GM18499 (cell line): ENCODE measurements around the gene GPRC5D.

Source experiments
- ATAC-seq: cut with Tn5 transposase; IDR thresholded peaks from one replicate; pipeline ENCODE4 v1.9.1; 2021; ENCODE audit warnings: moderate number of reproducible peaks; ENCODE audit not compliant: insufficient read depth, unreplicated experiment

GPRC5D gene

DNA sequence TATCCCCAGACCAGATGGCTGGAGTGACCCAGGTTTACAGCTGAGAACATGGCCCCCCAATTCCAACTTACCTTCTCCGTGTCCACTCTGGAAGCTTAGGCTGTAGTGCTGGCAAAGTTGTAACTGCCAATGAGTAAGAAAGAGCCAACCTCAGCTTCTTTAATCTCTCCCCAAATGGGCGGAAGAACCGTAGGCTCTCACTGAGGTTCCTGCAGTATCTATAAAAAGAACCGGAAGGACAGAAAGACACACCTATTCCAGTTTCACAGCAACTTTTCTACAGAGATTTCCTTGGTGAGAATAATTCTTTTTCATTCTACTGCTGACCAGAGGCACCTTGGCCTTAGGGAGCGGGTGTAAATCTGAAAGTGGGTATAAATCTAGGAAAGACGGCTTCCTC is at the start of gene GPRC5D:
Gene GPRC5D, minus strand, starts transcription at position 135 of the 400 bp plus-strand sequence. CDS start 1,786 bp downstream, outside the sequence.
- ATAC-seq = no peak

DNA sequence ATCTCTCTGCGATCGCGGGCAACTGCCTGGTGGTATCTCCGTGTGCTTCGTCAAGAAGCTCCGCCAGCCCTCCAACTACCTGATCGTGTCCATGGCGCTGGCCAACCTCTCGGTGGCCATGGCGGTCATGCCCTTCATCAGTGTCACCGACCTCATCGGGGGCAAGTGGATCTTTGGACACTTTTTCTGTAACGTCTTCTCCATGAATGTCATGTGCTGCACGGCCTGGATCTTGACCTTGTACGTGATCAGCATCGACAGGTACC is 49.7 kb upstream of the GPRC5D start:
- no peak for ATAC-seq

DNA sequence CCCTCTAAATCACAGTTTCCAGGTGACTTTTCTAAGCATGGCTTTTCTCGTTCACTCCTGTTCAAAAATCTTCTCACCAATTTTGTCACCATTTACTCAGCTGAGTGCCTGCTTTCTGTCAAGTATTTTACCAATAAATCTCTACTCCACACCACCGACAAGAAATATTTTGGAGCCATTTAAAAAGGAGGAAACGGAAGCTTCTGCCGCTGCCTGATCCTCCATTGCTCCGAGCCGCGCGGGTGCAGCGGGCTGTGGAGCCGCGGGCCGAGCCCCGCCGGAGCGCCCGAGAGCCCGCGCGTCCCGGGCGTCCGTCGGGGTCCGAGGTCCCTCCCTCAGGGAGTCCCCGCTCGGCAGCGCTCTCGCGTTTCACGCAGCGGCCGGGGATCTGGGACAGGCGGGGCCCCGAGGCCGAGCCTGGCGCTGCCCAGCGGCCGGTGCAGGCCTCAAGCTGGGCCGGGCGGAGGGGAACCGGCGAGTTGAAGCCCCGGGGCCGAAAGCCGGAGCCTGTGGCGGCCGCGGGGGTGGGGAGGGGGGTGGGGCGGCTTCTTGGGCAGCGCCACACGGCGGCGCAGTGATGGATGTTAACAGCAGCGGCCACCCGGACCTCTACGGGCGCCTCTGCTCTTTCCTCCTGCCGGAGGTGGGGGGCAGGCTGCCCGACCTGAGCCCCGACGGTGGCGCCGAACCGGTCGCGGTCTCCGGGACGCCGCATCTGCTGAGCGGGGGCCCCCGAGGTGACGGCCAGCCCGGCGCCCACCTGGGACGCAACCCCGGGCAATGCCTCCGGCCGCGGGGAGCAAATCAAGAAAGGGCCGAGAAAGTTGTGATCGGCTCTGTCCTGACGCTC is 49.2 kb upstream of the GPRC5D start:
- ATAC-seq = no peak

DNA sequence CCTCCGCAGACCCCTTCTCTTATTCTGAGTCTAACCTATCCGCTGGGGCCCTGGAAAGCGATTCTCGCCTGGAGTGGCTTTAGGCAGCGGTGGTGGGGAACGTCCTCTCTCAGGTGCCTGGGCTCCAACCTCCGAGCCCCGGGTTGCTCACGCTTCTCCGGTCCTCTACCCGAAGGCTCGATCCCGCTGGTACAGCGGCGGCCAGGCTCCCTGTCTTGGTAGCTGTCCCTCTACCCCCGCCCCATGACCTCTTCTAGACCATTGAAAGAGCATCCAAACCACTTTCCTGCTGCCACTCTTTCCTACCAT is 48.6 kb upstream of the GPRC5D start:
- no peak for ATAC-seq

DNA sequence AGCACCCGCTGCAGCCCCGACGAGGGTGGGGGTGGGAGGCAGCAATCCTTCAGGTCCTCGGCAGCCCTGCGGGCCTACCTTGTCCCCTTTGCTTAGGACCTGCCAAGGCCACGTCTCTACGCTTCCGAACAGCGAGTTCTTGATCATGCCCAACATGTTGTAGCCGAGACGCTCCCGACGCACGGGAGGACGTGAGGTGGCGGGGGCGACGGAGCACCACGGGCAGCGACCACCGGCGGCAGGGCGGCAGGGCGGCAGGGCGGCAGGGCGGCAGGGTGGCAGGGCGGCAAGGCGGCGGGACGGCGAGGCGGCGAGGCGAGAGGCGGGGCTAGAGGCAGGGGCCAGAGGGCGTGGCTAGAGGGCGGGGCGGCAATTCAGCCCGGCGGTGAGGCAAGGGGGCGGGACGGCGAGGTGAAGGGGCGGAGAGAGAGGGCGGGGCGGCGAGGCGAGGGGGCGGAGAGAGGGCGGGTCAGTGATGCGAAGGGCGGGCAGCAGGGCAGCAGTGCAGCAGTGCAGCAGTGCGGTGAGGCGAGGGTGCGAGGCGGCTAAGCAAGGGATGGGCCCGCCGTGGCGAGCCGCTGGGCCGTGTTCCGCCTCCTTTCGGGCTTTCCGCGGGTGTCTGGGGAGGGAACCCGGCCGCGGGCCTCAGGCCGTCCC is 48.1 kb upstream of the GPRC5D start, which contains the start of gene HEBP1:
Gene HEBP1, minus strand, starts transcription at position 307 of the 657 bp plus-strand sequence. Its CDS starts 151 bp downstream, at position 156.
- ATAC-seq = no peak

DNA sequence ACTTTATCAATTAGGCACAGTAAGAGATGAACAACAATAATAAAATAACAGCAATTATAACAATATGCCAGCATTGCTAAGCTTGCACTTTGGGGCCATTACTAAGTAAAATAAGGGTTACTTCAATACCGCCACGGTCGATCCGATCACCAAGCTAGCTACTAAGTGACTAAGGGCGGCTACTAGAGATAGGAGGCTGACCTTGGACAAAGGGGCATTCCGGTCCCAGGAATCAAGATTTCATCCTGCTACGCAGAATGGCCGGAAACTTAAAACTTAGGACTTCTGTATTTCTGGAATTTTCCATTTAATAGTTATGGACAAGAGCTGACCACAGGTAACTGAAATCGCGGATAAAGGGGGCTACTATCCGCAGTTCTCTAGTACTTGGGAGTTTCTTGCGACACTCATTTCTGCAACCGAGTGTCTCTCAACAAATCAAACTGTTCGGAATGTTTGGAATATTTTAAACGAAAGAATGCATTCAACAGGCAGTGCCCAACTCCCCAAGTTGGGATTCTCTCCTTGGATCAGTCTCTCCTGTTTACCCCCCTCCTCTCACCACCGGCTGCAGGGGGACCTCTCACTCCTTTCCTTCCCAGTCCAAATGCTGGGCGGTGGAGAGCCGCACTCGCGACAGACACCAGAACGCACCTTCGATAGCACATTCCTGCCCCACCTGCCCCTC is 47.4 kb upstream of the GPRC5D start:
- no peak for ATAC-seq

DNA sequence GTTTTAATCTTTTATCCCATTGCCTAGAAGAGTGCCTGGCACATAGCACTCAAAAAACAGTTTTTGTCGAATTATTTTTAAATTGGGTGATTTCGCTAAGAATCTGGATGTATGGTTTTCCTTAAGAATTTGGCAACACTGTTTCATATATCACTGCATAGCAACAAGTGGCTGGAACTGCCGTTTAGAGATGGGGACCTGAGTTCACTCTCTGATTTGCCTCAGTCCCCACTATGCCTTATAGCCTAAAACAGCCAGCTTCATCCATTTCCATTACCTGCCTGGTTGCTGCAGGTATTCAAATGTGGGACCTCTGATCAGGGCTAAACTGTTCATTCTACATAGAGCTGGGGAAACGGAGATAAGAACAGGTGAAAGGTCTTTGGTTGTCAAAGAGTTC is 46.3 kb upstream of the GPRC5D start:
- no peak for ATAC-seq

DNA sequence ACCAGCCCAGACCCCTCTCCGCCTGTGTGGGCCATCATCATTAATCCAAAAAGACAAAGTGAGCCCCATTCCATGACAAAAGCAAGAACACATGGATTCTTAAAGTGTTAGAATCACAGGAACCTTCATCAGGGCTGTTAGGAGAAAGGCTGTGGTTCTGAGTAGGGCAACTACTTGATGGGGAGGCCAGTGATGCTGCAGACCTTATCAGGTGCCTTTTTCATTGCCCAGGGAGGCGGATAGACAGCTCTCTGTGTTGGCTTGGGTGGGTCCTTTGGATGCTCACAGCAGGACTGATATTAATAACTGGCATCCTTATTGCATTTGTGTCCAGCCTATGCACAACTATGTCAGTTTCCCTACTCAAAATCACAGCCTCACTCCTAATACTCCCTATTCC is 45.8 kb upstream of the GPRC5D start:
- no peak for ATAC-seq

DNA sequence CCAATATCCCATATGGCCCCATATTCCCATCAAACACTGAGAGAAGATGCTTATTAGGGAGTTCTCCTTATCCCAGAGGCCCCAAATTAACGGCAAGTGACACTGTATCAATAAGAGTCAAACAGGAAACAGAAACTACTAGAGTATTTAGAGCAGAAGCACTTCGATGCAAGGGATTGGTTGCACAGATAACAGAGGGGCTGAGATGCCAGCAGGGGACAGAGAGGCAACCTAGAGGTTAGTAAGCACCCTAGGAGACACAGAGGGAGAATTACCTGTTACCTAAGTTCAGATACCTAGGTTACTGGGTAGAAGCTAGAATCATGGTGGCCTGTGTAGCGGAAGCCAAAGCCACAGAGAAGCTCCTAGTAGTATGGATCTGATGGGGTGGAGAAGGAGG is 45.2 kb upstream of the GPRC5D start:
- no peak for ATAC-seq

DNA sequence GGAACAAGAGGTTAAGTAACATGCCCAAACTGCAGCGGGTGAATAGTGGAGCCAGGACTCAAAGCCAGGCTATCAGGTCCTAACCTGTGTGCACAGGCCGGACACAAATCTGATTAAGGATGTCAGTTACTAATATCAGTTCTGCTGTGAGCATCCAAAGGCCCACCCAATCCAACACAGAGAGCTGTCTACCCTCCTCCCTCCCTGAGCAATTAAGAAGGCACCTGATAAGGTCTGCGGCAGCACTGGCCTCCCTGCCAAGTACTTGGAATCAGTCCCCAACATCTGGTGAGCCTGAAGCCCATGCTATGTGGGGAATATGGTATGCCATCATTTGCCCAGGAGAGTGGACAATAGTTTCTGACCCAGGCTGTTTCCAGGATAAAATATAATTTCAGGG is 44.2 kb upstream of the GPRC5D start:
- ATAC-seq = no peak

DNA sequence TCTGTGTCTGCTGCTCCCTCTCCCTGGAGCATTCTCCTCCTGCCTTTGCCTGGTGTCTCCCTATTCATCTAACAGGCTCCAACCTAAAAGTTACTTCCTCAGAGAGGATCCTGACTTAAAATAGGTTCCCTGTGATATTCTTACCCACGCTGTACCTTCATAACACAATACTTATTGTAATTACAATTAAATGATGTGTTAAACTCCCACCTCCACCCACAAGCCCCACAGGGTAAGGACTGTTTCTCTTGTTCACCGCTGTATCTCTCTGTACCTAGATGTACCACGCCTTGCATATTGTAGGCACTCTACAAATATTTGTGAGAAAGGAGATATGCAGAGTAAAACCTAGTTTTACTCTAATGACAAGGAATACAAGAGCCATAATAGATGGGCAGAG is 43.1 kb upstream of the GPRC5D start:
- ATAC-seq = no peak

DNA sequence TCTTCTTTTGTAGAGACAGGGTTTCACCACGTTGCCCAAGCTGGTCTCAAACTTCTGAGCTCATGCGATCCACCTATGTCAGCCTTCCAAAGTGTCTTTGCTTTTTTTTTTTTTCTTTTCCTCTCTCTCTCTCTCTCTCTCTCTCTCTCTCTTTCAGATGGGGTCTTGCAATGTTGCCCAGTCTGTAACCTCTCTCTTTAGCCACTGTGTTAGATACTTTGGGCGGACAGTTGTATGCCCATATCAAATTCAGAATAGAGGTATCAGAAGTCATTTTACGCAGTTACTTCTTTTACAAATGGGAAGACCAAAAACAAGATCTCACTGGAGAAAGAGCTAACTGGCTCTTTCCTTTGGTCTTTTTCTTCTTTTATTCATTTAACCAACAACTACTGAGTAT is 41.4 kb upstream of the GPRC5D start:
- no peak for ATAC-seq

DNA sequence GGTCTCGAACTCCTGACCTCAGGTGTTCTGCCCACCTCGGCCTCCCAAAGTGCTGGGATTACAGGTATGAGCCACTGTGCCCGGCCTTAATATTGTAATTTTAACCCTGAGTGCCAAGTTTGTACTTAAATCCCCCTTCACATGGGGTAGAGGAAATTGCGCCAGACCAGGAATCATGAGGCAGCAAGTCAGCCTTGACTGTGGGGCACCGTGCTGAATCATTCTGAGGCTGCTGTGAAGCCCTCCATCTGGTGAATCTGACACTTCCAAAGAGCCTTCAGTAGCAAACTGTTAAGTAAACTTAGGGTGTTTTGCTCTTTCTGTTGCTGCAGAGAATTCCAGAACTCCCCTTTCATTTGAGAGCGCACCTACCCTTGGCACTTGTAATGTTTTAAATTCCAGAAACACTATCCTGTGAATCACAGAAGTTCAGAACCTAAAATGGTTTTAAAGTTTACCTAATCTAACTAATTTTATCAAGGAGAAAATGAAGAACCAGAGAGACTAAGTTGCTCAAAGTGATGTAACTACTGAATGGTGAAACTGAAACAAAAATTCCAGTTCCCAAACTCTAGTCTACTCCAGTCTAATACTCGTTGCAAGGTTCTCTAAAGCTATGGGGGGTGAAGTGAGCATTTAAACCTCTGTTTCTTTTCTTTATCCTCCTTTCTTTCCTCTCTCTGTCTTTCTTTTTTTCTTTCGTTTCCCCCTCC is 40.6 kb upstream of the GPRC5D start:
- ATAC-seq = no peak

DNA sequence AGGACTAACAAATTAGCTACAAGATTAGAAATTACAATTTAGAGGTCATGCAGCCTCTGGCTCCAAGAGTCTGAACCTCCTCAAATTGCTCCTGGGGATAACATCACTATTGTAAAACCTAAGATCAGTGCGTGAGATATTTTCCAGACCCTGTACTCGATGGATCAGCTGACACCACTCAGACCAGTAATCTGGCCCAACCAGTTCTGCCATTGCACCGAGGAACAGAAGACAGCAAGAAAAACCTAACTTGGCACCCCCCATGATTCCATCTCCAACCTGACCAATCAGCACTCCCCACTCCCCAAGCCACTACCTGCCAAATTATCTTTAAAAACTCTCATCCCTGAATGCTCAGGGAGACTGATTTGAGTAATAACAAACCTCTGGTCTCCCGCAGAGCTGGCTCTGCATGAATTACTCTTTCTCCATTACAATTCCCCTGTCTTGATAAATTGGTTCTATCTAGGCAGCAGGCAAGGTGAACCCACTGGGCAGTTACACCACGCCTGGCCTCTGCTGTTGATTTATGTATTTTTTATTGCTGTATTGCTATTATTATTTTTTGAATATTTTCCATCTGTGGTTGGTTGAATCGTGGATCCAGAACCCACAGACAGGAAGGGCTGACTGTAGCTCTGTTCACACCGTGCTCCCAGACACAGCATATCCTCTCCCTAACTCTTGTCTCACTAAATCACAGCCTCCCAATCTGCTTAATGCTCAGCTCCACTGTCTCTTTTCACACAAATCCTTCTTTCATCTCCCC is 38.9 kb upstream of the GPRC5D start:
- ATAC-seq = no peak

DNA sequence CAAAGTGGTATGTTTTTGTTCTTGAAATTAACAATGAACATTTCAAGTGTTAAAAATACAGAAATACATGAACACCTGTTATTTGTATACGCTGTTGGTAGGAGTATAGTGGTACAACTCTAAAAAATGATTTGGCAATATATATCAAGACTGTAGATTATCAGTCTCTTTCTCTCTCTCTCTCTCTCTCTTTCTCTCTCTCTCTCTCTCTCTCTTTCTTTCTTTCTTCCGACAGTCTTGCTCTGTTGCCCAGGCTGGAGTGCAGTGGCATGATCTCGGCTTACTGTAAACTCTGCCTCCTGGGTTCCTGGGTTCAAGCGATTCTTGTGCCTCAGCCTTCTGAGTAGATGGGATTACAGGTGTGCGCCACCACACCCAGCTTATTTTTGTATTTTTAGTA is 35.5 kb upstream of the GPRC5D start:
- no peak for ATAC-seq

DNA sequence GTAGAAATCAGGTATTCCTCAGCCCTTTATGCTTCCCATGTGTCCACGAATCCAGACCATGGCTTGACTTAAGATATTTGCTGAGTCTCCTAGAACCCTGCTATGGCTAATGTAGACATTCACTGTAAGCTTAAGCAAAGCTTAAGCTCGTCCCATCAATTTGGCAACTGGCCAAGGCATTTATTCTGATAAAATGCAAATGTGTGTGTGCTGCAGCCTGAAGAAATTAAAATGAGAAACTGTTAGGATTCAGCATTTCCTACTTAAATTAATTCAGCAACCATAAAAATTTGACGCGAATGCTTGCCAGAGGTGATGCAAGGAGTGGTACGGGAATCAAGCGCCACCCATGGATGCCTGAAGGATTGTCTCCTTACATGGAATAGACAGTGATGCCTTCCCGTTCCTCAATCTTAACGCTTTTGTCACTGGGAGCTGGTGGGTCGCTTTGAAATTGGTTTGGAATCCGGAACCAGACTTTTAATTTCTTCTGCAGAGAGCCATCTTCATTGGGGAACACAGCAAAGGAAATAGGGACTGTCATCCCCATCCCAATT is 34.9 kb upstream of the GPRC5D start:
- no peak for ATAC-seq

DNA sequence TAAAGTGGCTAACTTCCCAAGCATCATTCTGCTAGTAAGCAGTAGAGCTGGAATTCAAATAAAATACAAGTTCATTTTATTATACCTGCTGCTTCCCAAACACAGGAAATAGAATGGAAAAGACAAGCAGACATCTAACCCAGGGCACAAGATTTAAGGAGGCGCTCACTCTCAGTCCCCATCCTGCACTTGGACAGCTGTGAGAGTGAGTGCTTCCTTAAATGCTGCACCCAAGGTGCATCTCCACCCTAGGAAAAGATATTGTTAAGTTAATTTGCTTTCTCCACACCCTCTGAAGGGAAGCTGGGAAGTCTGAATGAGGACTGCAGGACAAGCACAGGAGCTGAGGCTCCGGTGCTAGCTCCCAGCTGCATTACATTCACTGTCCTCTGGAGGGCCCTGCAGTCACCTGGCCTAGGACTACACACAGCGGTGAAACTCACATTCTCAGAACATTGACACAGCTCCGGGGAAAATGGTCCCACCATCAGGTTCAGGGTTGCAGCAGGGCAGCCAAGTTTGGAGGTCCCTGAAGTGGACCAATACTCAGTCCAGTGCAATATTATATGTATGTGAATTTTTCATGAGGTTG is 33.9 kb upstream of the GPRC5D start:
- ATAC-seq = no peak

DNA sequence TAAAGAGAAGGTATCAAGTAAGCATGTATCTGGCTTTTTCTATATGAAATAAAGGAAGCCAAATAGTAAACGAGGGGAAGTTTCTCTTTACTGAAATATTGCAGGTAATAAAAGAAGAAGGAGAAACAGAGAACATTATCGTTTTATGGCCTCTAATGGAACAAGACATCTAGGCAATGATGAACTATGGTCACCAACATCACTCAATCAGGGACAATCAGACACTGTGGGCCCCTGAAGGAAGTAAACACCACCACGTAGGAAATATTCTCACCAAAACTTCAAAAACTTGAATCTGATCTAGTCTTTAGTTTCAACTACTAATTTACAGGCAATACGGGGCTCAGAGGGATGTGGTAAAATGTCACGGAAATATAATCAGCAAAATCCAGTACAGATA is 32.2 kb upstream of the GPRC5D start:
- ATAC-seq = no peak

DNA sequence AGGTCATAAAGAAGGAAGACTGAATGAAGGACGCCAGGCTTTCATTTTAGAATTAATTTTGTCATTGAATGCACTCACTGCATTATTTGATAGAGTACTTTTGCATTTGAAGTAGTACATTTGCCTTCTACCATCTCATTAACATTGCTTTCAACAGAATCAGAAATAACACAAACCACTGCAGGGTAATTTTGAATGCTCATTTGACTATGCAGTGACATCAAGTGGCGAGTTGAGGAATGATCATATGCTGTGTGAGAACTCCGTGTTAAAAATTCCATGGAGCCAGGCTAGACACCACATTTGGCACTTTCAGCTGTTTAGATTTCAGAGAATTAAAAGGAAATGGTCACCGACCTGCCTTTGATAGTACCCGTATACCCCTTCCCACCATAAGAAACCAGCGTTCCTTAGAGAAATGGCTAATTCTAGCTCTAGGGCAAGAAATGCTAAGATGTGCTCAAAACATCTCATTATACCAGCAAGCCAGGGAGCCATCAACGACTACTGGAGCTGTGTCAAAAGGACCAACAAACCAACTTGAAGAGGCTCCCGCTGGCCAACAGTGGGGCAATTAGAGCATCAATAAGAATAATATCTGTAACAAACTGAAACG is 31.6 kb upstream of the GPRC5D start:
- no peak for ATAC-seq
